ENCODE measurements around the gene JHY.

DNA sequence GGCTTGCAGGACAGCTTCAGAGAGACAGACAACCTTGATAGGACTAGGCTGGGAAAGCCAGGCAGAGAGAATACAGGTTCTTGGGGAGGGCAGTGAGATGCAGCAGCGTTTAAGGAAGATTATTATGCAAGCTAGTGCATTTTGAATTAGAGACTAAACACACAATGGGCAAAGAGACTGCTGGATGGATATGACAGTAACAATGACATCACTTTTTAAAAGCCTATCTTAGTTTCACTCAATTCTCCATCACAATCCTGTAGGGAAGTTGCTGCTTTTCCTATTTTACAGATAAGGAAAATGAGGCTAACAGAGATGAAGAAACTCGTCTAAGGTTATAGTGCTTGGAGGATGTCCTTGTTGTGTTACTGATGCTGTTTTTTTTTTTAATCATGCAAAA lies 5.6 kb downstream of the JHY start:
- no peak for TF ChIP-seq POLR2A (IDR thresholded peaks at IDR 0.05; ENCODE audit: low read depth, low read length)
- TF ChIP-seq, protein P1, sequence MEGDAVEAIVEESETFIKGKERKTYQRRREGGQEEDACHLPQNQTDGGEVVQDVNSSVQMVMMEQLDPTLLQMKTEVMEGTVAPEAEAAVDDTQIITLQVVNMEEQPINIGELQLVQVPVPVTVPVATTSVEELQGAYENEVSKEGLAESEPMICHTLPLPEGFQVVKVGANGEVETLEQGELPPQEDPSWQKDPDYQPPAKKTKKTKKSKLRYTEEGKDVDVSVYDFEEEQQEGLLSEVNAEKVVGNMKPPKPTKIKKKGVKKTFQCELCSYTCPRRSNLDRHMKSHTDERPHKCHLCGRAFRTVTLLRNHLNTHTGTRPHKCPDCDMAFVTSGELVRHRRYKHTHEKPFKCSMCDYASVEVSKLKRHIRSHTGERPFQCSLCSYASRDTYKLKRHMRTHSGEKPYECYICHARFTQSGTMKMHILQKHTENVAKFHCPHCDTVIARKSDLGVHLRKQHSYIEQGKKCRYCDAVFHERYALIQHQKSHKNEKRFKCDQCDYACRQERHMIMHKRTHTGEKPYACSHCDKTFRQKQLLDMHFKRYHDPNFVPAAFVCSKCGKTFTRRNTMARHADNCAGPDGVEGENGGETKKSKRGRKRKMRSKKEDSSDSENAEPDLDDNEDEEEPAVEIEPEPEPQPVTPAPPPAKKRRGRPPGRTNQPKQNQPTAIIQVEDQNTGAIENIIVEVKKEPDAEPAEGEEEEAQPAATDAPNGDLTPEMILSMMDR (conservative IDR thresholded peaks at IDR 0.05; ENCODE audit: low read depth, low read length), result no peak
- no peak for TF ChIP-seq RAD21 (IDR thresholded peaks at IDR 0.05; ENCODE audit: low read length)
- TF ChIP-seq RCOR1 (IDR thresholded peaks at IDR 0.05; ENCODE audit: insufficient replicate concordance, low read length), result no peak
- TF ChIP-seq, protein P2, sequence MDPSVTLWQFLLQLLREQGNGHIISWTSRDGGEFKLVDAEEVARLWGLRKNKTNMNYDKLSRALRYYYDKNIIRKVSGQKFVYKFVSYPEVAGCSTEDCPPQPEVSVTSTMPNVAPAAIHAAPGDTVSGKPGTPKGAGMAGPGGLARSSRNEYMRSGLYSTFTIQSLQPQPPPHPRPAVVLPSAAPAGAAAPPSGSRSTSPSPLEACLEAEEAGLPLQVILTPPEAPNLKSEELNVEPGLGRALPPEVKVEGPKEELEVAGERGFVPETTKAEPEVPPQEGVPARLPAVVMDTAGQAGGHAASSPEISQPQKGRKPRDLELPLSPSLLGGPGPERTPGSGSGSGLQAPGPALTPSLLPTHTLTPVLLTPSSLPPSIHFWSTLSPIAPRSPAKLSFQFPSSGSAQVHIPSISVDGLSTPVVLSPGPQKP (IDR thresholded peaks at IDR 0.05; ENCODE audit: borderline replicate concordance, low read depth, low read length), result no peak
- no peak for TF ChIP-seq CEBPB (IDR thresholded peaks at IDR 0.05; ENCODE audit: low read depth, low read length)
- TF ChIP-seq CHD1 (IDR thresholded peaks at IDR 0.05; ENCODE audit: low read depth, low read length), result no peak
- no peak for TF ChIP-seq FOS (IDR thresholded peaks at IDR 0.05; ENCODE audit: low read depth, low read length)
- TF ChIP-seq MAFK (IDR thresholded peaks at IDR 0.05; ENCODE audit: low read depth, low read length), result no peak
- TF ChIP-seq, protein P3, sequence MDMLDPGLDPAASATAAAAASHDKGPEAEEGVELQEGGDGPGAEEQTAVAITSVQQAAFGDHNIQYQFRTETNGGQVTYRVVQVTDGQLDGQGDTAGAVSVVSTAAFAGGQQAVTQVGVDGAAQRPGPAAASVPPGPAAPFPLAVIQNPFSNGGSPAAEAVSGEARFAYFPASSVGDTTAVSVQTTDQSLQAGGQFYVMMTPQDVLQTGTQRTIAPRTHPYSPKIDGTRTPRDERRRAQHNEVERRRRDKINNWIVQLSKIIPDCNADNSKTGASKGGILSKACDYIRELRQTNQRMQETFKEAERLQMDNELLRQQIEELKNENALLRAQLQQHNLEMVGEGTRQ (IDR thresholded peaks at IDR 0.05; ENCODE audit: low read depth, low read length), result no peak
- TF ChIP-seq MXI1 (IDR thresholded peaks at IDR 0.05; ENCODE audit: borderline replicate concordance, low read depth, low read length), result no peak
- TF ChIP-seq MAZ (IDR thresholded peaks at IDR 0.05; ENCODE audit: borderline replicate concordance, low read depth, low read length), result no peak
- no peak for TF ChIP-seq SMC3 (IDR thresholded peaks at IDR 0.05; ENCODE audit: low read depth, low read length)
- no peak for TF ChIP-seq NFE2L2 (IDR thresholded peaks at IDR 0.05; ENCODE audit: low read depth, low read length)
